ENCODE measurements around the gene NHSL2.

GRCh38 chrX:72073633-72074032 is 163.0 kb downstream of the NHSL2 start:
- TF ChIP-seq CTCF (IDR thresholded peaks at IDR 0.05 in 4 of 5, conservative IDR thresholded peaks at IDR 0.05 in 1 of 5), result no peak
- TF ChIP-seq POLR2A (IDR thresholded peaks at IDR 0.05), result no peak
